DND-41 (cell line): Measurements from ENCODE around the gene PAFAH2.

ENCODE experiments used
- CTCF ChIP-seq: IDR thresholded peaks from 2 replicates; pipeline ENCODE4 v1.5.1; 2012; ENCODE audit warnings: borderline replicate concordance, low read length, moderate library complexity, mild to moderate bottlenecking; ENCODE audit not compliant: poor library complexity, severe bottlenecking; ENCODE audit errors: extremely low read depth
- EZH2 ChIP-seq: IDR thresholded peaks from 3 replicates; pipeline ENCODE4 v1.6.1; 2012; ENCODE audit warnings: borderline replicate concordance, low read depth, mild to moderate bottlenecking, moderate library complexity, low read length, inconsistent platforms; ENCODE audit not compliant: severe bottlenecking

GRCh38 chr1:25958465-25958864 is 39.4 kb downstream of the PAFAH2 start:
- TF ChIP-seq CTCF (no peak), EZH2 (no peak)
